Measurements from ENCODE around the gene LRRC14B.

DNA sequence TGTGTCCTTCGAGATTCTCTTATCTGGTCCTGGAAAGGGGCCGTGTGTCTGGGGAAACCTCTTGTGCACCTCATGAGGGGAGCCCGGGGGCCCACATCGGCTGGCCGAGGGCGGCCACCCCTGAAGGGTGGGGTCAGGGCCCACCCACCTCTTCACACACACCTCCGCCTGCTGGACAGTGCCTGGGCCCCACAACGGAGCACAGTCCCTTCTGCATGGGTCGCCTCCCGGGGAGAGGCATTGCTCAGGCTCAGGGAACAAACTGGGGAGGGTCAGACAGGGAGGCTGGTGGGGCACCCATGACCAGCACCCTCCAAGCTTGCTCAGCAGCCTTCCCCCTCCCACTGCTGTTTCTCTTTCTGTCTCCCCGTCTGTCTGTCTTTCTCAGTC lies 1.3 kb upstream of the LRRC14B start:
- TF ChIP-seq, protein P1, sequence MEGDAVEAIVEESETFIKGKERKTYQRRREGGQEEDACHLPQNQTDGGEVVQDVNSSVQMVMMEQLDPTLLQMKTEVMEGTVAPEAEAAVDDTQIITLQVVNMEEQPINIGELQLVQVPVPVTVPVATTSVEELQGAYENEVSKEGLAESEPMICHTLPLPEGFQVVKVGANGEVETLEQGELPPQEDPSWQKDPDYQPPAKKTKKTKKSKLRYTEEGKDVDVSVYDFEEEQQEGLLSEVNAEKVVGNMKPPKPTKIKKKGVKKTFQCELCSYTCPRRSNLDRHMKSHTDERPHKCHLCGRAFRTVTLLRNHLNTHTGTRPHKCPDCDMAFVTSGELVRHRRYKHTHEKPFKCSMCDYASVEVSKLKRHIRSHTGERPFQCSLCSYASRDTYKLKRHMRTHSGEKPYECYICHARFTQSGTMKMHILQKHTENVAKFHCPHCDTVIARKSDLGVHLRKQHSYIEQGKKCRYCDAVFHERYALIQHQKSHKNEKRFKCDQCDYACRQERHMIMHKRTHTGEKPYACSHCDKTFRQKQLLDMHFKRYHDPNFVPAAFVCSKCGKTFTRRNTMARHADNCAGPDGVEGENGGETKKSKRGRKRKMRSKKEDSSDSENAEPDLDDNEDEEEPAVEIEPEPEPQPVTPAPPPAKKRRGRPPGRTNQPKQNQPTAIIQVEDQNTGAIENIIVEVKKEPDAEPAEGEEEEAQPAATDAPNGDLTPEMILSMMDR (conservative IDR thresholded peaks at IDR 0.05), result no peak
- no peak for TF ChIP-seq ZFX (IDR thresholded peaks at IDR 0.05)

Measured in C4-2B (cell line).